Breast epithelium (tissue), 4 donors: ENCODE results near the gene CLSTN1. TPM values are rescaled to one million over a fixed set of nuclear protein-coding genes. Genes with fewer than 3 reads are reported as not detected.
"Not testable (repeated sequence)": the region's sequence is repeated elsewhere in the genome, so short reads cannot be mapped to it uniquely, and the experiment has no call there.

Experiments used
- DNase-seq, 2 donors: peaks; one replicate each; pipeline ENCODE4 v3.0.0-alpha.2; 2019; ENCODE audit warnings: low spot score in 2 of 2
- H3K27ac ChIP-seq, 2 donors: fragments of 200-600 bp; sonication (generic) in 1 of 2; one replicate each; pipeline ENCODE4 v1.5.1; 2016 to 2019; ENCODE audit warnings: mild to moderate bottlenecking in 1 of 2
- H3K27me3 ChIP-seq, 2 donors: fragments of 200-600 bp; sonication (generic) in 1 of 2; one replicate each; pipeline versions ENCODE4 v1.5.1 to v1.6.0; 2017 to 2019; ENCODE audit warnings: control low read depth in 1 of 2, mild to moderate bottlenecking in 1 of 2
- H3K36me3 ChIP-seq: fragments of 200-600 bp; one replicate; pipeline ENCODE4 v1.5.1; 2019
- H3K4me1 ChIP-seq, 2 donors: fragments of 200-600 bp; sonication (generic); one replicate each; pipeline ENCODE4 v1.5.1; 2016 to 2019; ENCODE audit warnings: control low read depth in 1 of 2
- H3K4me3 ChIP-seq, 3 donors: fragments of 200-600 bp; sonication (generic); 1 replicate in 2 of 3; 2 replicates in 1 of 3; pipeline ENCODE4 v1.5.1; 2016 to 2019; ENCODE audit warnings: mild to moderate bottlenecking in 3 of 3, moderate library complexity in 2 of 3
- H3K9me3 ChIP-seq, 2 donors: fragments of 200-600 bp; sonication (generic) in 1 of 2; one replicate each; pipeline ENCODE4 v1.5.1; 2016 to 2019; ENCODE audit warnings: control low read depth in 1 of 2
- POLR2A ChIP-seq: fragments of 450-650 bp; IDR thresholded peaks from one replicate; pipeline ENCODE4 v1.6.1; 2016; ENCODE audit warnings: antibody characterized with exemption, mild to moderate bottlenecking, moderate library complexity
- POLR2AphosphoS5 ChIP-seq, 3 donors: sonication (generic); formaldehyde crosslinking; IDR thresholded peaks; one replicate each; pipeline ENCODE4 v1.6.1; 2017; ENCODE audit warnings: antibody characterized with exemption in 3 of 3
- intact Hi-C: fragments of 100-400 bp; cut with DNase I; formaldehyde crosslinking; loops from one replicate; pipeline ENCODE4 v1.15.1; 2023; ENCODE audit warnings: low total_unique reads
- total RNA-seq, 3 donors: library from RNA; depleted of rRNA; stranded (reverse); fragments of >200 nt; gene quantifications; one replicate each; pipeline ENCODE4 v1.1.0, GENCODE V29; 2016
- TF ChIP-seq, protein P1 (sequence below), 3 donors: fragments of 450-650 bp; IDR thresholded peaks; one replicate each; pipeline ENCODE4 v1.5.1; 2016 to 2017; ENCODE audit warnings: antibody characterized with exemption in 3 of 3, mild to moderate bottlenecking in 3 of 3, moderate library complexity in 3 of 3

Gene CLSTN1
- total RNA-seq, 3 donors from 2014 or later, result 25.4 to 47.5 (median 42.3) TPM

DNA sequence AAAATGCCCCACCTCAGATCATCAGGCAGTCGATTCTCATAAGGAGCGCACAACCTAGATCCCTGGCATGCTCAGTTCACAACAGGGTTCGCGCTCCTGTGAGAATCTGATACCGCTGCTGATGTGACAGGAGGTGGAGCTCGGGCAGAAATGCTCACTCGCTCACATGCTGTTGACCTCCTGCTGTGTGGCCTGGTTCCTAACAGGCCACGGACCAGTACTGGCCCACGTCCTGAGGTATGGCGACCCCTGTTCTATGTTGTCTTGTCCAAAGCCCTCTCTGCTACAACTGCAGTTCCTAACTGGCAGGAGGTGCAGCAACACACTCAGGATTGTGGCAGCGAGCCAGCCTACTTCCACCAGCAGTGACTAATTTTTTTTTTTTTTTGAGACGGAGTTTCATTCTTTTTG is 70.6 kb downstream of the CLSTN1 start:
- no peak for DNase-seq
- Histone ChIP-seq H3K27ac (no peak overlapping the region), H3K4me1 (no peaks in the 10 kb centered on the region), H3K27me3 (no peaks in the 10 kb centered on the region), H3K4me3 (no peak overlapping the region), H3K36me3 (no peaks in the 10 kb centered on the region), H3K9me3 (no peaks in the 10 kb centered on the region)
- no peak for TF ChIP-seq POLR2A
- no peak for TF ChIP-seq POLR2AphosphoS5 (IDR thresholded peaks at IDR 0.05)
- TF ChIP-seq, protein P1, sequence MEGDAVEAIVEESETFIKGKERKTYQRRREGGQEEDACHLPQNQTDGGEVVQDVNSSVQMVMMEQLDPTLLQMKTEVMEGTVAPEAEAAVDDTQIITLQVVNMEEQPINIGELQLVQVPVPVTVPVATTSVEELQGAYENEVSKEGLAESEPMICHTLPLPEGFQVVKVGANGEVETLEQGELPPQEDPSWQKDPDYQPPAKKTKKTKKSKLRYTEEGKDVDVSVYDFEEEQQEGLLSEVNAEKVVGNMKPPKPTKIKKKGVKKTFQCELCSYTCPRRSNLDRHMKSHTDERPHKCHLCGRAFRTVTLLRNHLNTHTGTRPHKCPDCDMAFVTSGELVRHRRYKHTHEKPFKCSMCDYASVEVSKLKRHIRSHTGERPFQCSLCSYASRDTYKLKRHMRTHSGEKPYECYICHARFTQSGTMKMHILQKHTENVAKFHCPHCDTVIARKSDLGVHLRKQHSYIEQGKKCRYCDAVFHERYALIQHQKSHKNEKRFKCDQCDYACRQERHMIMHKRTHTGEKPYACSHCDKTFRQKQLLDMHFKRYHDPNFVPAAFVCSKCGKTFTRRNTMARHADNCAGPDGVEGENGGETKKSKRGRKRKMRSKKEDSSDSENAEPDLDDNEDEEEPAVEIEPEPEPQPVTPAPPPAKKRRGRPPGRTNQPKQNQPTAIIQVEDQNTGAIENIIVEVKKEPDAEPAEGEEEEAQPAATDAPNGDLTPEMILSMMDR (IDR thresholded peaks at IDR 0.05), result no peak
- intact Hi-C loops, result no loop called here

DNA sequence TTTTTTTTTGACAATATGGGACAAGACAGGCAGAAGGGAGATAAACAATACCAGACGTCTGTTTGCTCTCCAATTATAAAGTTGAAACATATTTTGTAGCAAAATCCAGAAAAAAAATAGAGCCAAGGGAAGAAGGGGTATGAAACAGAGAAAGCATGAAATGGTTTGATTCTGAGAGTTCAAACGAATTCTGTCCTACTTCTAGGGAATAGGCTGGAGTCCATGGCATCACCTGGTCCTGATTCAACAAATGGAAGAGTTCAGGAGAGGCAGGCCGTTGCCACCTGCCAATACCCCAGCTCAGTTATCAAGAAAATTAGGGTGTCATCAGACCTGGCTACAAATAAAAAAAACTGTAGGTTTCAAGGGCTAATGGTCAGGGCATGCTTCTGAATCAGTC is 71.8 kb downstream of the CLSTN1 start:
- TF ChIP-seq POLR2A, result no peak
- TF ChIP-seq, protein P1 (IDR thresholded peaks at IDR 0.05), result no peak
- no peak for TF ChIP-seq POLR2AphosphoS5 (IDR thresholded peaks at IDR 0.05)

DNA sequence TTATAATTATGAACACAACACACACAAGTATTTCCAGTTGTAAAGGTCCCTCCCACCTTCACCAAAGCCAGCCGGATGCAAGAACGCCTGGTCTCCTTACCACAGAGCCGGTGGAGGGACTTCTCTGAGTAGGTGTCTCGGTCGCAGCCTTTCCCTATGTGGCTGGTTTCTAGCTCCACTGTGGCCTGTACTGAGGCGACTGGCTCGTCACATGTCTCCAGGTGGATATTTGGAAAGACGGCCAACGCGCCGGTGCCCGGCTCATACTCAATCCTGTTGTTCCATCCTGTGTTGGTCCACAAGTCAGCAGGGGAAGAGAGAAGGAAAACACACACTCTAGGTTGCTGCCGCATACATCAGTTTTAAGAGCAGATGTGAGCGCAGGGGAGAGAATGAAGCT is 74.4 kb downstream of the CLSTN1 start:
- Histone ChIP-seq H3K27me3 (no peaks in the 10 kb centered on the region), H3K4me3 (no peak overlapping the region), H3K27ac (no peak overlapping the region), H3K36me3 (peaks cover under 1% of the 10 kb centered on the region), H3K9me3 (no peaks in the 10 kb centered on the region), H3K4me1 (no peaks in the 10 kb centered on the region)
- no peak for DNase-seq
- TF ChIP-seq POLR2AphosphoS5 (IDR thresholded peaks at IDR 0.05) (no peak), POLR2A (no peak)
- TF ChIP-seq, protein P1 (IDR thresholded peaks at IDR 0.05), result no peak
- intact Hi-C loops, result no loop called here

More for the DNA sequence above, 71.8 kb downstream of the CLSTN1 start:
- H3K9me3 ChIP-seq, result no peaks in the 10 kb centered on the region
- no peak overlapping the region for H3K27ac ChIP-seq
- H3K4me3 ChIP-seq, result no peak overlapping the region
- no peaks in the 10 kb centered on the region for H3K27me3 ChIP-seq
- no peaks in the 10 kb centered on the region for H3K36me3 ChIP-seq
- no peak for DNase-seq
- no peaks in the 10 kb centered on the region for H3K4me1 ChIP-seq
- intact Hi-C loops, result no loop called here

DNA sequence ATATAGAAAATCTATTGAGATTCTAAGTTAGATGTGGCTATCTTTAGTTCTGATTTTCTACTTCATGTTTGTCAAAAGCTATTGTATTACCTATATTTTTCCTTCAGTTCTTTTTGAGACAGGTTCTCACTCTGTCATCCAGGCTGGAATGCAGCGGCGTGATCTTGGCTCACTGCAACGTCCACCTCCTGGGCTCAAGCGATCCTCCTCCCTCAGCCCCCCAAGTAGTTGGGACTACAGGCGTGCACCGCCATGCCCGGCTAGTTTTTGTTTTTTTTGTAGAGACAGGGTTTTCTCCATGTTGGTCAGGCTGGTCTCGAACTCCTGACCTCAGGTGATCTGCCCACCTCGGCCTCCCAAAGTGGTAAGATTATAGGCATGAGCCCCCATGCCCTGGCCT is 75.4 kb downstream of the CLSTN1 start:
- H3K36me3 ChIP-seq, DNase-seq, intact Hi-C loops: not testable (repeated sequence)

DNA sequence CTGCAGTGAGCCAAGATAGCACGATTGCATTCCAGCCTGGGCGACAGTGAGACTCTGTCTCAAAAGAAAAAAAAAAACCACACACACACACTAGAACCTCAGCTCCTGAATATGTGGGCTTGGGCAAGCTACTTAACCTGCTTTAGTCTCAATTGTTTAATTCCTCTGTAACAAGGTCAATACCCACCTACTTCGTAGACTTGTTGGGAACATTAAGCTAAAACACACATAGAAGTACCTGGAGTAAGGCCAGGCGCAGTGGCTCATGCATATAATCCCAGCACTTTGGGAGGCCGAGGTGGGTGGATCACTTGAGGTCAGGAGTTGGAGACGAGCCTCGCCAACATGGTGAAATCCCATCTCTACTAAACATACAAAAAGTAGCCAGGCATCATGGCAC is 77.1 kb downstream of the CLSTN1 start:
- Histone ChIP-seq H3K4me3 (no peak overlapping the region), H3K27ac (no peak overlapping the region), H3K9me3 (no peaks in the 10 kb centered on the region), H3K36me3 (peaks cover 8% of the 10 kb centered on the region), H3K4me1 (no peaks in the 10 kb centered on the region), H3K27me3 (no peaks in the 10 kb centered on the region)
- no peak for DNase-seq
- intact Hi-C loops, result no loop called here
- TF ChIP-seq POLR2AphosphoS5 (IDR thresholded peaks at IDR 0.05) (no peak), POLR2A (no peak)
- TF ChIP-seq, protein P1 (IDR thresholded peaks at IDR 0.05), result no peak

More for the DNA sequence above, 75.4 kb downstream of the CLSTN1 start:
- not testable (repeated sequence) for H3K27ac ChIP-seq, H3K4me3 ChIP-seq, H3K9me3 ChIP-seq, H3K4me1 ChIP-seq, H3K27me3 ChIP-seq

DNA sequence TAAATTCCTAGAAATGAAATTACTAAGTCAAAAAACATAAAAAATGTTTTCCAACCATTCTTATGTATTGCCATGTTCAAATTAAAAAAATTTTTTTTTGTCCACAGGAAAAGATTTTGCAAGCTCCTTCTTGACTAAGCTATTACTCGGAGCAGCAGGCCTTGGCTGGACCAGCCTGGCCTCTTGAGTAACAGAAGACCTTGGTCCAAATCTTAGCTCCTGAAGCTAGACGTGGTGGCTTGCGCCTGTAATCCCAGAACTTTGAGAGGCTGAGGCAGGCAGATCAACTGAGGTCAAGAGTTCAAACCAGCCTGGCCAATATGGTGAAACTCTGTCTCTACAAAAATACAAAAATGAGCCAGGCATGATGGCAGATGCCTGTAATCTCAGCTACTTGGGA is 77.6 kb downstream of the CLSTN1 start:
- Histone ChIP-seq H3K27me3 (no peaks in the 10 kb centered on the region), H3K27ac (no peak overlapping the region), H3K9me3 (no peaks in the 10 kb centered on the region), H3K4me3 (no peak overlapping the region), H3K4me1 (no peaks in the 10 kb centered on the region), H3K36me3 (peaks cover 8% of the 10 kb centered on the region)
- TF ChIP-seq POLR2AphosphoS5 (IDR thresholded peaks at IDR 0.05), result no peak
- TF ChIP-seq POLR2A, result no peak
- TF ChIP-seq, protein P1 (IDR thresholded peaks at IDR 0.05), result no peak
- DNase-seq, result no peak
- intact Hi-C loops, result no loop called here
